Nephron progenitor cell (in vitro differentiated cells): ENCODE data around the gene GNAL.

Source experiments
- DNase-seq: peaks from one replicate; pipeline ENCODE4 v3.0.0; 2021
- H3K27ac Mint-ChIP-seq: 2 replicates; pipeline ENCODE4 v1.8.0; 2021; ENCODE audit warnings: mild to moderate bottlenecking, moderate library complexity, mixed read lengths
- H3K27me3 Mint-ChIP-seq: 2 replicates; pipeline ENCODE4 v1.8.0; 2021; ENCODE audit warnings: mild to moderate bottlenecking, low read depth, mixed read lengths; ENCODE audit not compliant: poor library complexity
- H3K36me3 Mint-ChIP-seq: 2 replicates; pipeline ENCODE4 v1.8.0; 2021; ENCODE audit warnings: low read depth, mixed read lengths
- H3K4me1 Mint-ChIP-seq: 2 replicates; pipeline ENCODE4 v1.8.0; 2021; ENCODE audit warnings: mixed read lengths
- H3K4me3 Mint-ChIP-seq: 2 replicates; pipeline ENCODE4 v1.8.0; 2021; ENCODE audit warnings: mild to moderate bottlenecking, moderate library complexity, mixed read lengths
- H3K9me3 Mint-ChIP-seq: 2 replicates; pipeline ENCODE4 v1.8.0; 2021; ENCODE audit warnings: mild to moderate bottlenecking, moderate library complexity, mixed read lengths
- CTCF ChIP-seq: fragments of 200-600 bp; sonication (generic); IDR thresholded peaks from 2 replicates; pipeline ENCODE4 v1.5.0; 2021; ENCODE audit warnings: antibody characterized with exemption

The GNAL gene

DNA sequence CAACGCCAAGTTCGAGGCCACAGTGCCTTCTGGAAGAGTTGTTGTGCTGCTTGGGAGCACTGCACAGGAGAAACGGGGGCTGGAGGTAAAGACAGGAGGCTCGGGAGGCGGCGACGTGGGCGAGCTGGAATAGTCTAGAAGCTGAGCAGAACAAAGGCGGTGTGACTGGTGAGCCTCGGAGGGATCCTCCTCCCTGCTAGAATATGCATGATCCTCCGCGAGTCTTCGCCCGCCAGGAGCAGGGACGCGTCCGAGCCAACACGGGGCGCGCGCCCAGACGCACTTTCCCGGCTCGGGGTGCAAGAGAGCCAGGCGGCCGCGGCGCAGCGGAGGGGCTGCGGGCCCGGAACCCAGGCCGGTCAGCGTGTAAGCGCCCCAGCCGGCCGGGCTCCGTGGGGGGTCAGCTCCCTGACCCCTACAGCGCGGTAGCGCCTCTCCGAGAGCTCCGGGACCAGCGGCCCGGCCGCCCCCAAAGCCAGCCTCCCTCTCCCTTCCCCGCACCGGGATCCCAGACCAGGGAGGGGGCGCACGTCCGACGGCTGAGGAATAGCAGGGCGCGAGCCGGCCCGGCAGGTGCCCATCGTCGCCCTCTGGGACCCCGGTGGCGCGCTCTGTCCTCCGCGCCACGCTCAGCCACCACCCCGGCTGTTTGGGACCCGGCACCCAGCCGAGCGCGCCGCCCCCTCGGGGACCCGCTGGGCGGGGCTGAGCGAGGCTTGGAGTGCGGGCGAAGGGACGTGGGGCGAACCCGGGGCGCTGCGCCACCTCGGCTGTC lies 62.5 kb downstream of the GNAL start:
- Mint-ChIP-seq H3K4me3 (peak overlapping the region; percentile 83), H3K36me3 (peaks cover 42% of the 10 kb centered on the region), H3K9me3 (peaks cover 19% of the 10 kb centered on the region), H3K27ac (no peak overlapping the region), H3K4me1 (peaks cover 27% of the 10 kb centered on the region), H3K27me3 (peaks cover 56% of the 10 kb centered on the region)
- TF ChIP-seq CTCF: no peak
- DNase-seq: peak; percentile 55

DNA sequence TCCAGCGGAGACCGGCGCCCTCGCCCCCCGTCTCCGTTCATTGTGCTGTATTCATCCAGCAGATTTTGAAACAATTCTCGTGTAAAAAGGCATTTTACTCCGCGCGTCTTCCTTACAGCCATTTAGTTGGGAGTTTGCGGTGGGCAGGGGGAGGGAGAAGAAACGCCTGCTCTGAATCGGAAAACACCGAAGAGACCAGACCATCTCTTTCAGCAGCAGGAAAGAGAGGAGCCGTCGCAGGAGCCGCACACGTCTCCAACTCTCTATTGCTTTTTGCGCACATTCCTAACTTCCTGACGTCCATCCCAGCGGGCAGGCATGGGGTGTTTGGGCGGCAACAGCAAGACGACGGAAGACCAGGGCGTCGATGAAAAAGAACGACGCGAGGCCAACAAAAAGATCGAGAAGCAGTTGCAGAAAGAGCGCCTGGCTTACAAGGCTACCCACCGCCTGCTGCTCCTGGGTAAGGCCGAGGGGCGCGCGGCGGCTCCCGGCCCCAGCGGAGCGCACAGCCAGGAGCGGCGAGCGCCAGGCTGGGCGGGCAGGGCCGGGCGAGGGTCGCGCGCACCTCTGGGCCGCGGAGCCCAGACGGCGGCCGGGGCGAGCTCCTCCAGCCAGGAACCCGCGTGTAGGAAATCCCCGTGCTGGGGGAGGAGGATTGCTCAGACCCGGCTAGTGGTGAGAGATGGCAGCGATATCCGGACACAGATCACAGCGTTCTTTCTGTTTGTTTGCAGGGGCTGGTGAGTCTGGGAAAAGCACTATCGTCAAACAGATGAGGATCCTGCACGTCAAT lies 63.2 kb downstream of the GNAL start:
- peaks cover 19% of the 10 kb centered on the region for H3K9me3 Mint-ChIP-seq
- DNase-seq: peak; percentile 67
- no peak for TF ChIP-seq CTCF
- peaks cover 20% of the 10 kb centered on the region for H3K4me1 Mint-ChIP-seq
- H3K27ac Mint-ChIP-seq: no peak overlapping the region
- peaks cover 46% of the 10 kb centered on the region for H3K36me3 Mint-ChIP-seq
- H3K4me3 Mint-ChIP-seq: peak overlapping the region; percentile 83
- peaks cover 53% of the 10 kb centered on the region for H3K27me3 Mint-ChIP-seq

DNA sequence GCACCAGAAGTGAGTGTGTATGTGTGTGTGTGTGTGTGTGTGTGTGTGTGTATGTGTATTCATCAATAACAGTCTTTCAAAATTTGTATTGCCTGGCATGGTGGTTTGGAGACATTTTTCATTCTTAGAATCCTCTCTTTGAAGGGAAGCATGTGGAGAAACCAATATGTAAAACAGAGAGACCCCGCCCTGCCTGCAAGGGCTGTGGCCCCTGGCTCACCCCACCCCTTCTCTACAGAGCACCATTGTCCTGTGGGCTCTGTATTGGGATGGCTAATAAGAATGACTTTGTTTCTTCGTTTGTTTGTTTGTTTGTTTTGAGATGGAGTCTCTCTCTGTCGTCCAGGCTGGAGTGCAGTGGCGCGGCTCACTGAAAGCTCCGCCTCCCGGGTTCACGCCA lies 65.9 kb downstream of the GNAL start:
- Mint-ChIP-seq H3K4me3 (no peak overlapping the region), H3K4me1 (peaks cover 31% of the 10 kb centered on the region), H3K9me3 (peaks cover 12% of the 10 kb centered on the region), H3K36me3 (peaks cover 49% of the 10 kb centered on the region), H3K27me3 (peaks cover 45% of the 10 kb centered on the region), H3K27ac (no peak overlapping the region)
- no peak for DNase-seq
- no peak for TF ChIP-seq CTCF

DNA sequence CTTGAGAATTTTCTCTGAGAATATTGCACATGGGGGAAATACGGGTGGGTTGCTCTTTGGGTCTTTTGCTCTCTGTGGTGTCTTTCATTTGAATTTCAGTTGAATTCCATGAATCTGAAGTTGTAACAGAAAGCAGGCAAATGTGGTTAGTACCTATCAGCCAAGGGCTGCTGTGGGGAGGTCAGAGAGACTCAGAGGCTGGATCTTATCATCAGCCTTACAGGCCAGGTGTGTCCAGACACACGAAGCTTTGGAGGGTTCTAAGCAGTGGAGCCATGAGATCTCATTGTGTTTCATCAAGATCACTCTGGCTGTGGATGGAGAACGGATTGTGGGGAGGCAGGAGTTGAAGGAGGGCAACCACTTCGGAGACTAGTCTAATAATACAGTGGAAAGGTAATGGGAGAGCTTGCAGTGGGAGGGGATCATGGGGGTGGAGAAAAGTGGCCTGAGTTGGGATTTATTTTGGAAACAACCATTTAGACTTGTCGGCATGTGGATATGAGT lies 68.1 kb downstream of the GNAL start:
- no peak for TF ChIP-seq CTCF
- DNase-seq: no peak
- no peak overlapping the region for H3K27ac Mint-ChIP-seq
- no peak overlapping the region for H3K4me3 Mint-ChIP-seq
- peaks cover 33% of the 10 kb centered on the region for H3K27me3 Mint-ChIP-seq
- peaks cover 46% of the 10 kb centered on the region for H3K36me3 Mint-ChIP-seq
- H3K4me1 Mint-ChIP-seq: peaks cover 34% of the 10 kb centered on the region
- no peaks in the 10 kb centered on the region for H3K9me3 Mint-ChIP-seq

- TF ChIP-seq CTCF: no peak
- H3K9me3 Mint-ChIP-seq: no peaks in the 10 kb centered on the region
- H3K4me3 Mint-ChIP-seq: no peak overlapping the region
- DNase-seq: no peak
- no peak overlapping the region for H3K27ac Mint-ChIP-seq
- H3K36me3 Mint-ChIP-seq: peaks cover 52% of the 10 kb centered on the region
- peaks cover 16% of the 10 kb centered on the region for H3K27me3 Mint-ChIP-seq
- peaks cover 26% of the 10 kb centered on the region for H3K4me1 Mint-ChIP-seq
Observed at GRCh38 chr18:11759456-11759855, 70.4 kb downstream of the GNAL start.
